Kidney glomerular epithelial cell (primary cell): ENCODE results near the gene CLTRN.
"Not testable (repeated sequence)": the region's sequence is repeated elsewhere in the genome, so short reads cannot be mapped to it uniquely, and the experiment has no call there.

Experiments used
- DNase-seq: peaks from one replicate; lab custom pipeline; 2025; lab: John Stamatoyannopoulos, UW

CLTRN gene

DNA sequence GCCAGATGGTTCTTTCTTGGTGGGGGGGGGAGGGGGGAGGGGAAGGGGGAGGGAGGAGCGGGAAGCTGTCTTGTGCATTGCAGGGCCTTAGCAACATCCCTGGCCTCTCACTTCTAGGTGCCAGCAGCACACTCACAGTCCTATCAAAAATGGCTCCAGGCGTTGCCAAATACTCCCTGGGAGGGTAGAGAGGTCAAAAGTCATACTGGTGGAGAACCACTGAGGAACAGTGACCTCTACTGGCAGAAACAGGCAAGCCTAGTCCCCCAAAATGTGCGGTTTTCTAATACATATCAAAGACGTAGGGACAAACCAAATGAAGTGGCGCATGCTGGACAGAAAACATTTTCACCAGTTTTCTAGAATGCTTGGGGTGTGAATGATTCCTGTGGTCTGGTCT, 17.1 kb downstream of the CLTRN start:
- not testable (repeated sequence) for DNase-seq

DNA sequence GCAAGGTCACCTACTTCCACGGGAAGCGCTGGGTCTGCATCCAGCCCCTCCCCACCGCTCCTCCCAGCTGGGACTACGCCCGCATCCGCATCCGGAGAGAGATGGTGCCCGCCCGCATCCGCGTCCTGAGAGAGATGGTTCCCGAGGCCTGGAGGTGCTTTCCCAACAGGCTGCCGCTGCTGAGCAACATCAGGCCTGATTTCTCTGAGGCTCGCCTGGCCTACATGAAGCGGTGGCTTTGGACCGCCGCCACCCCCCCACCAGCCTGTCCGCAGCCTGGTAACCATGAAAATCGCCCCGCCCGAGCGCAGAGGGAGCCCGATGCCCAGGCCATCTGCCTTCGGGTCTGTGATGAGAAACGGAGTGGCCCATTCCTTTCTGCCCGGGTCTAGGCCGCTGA, 18.1 kb downstream of the CLTRN start:
- DNase-seq: no peak

DNA sequence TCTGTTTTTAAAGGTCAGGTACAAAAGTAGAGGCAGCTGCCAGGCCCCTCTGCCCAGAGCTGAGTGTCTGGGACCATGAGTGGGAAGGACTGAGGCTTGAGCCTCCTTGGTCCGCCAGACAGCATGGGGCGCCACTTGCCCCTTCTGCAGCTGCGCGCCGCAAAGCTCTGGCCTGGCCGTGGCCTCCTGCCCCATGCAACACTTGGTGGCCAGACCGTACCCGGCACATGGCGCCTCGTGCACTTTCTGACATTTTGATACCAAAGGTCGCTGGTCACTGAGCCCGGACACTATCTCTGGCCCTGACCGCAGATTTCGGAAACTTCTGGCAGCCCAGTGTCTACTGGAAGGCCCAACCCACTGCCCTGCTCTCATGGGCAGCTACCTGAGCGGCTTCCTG, 18.6 kb downstream of the CLTRN start:
- DNase-seq: no peak

DNA sequence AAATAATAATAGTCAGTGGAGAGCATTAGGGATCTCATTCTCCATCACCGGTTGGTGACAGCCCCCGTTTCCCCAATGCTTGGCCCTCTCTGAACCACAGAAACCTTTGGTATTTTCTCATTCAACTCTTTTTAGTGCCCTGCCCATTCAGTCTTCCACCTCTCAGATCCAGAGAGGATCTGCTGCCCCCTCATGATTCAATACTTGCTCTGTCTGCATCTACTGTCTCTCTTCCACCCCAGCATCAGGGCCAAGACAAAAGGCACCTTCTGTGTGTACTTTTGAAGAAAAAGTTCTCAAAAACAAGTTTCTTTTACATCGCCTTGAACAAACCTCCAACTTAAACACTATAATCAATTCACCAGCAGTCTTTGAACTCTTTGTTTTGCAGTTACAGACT, 19.3 kb downstream of the CLTRN start:
- no peak for DNase-seq

DNA sequence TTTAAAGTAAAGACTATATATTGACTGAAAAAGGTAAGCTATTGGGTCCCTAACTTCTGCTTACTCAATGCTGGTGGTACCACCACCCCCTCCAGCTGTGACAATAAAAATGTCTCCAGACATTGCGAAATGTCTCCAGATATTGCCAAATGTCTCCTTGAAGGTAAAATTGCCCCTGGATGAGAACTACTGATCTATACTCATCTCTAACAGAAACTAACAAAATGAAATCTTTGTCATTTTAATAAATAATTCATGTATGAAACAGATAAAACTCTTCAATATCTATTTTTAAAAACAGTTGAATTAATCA, 20.1 kb downstream of the CLTRN start:
- DNase-seq: no peak

DNA sequence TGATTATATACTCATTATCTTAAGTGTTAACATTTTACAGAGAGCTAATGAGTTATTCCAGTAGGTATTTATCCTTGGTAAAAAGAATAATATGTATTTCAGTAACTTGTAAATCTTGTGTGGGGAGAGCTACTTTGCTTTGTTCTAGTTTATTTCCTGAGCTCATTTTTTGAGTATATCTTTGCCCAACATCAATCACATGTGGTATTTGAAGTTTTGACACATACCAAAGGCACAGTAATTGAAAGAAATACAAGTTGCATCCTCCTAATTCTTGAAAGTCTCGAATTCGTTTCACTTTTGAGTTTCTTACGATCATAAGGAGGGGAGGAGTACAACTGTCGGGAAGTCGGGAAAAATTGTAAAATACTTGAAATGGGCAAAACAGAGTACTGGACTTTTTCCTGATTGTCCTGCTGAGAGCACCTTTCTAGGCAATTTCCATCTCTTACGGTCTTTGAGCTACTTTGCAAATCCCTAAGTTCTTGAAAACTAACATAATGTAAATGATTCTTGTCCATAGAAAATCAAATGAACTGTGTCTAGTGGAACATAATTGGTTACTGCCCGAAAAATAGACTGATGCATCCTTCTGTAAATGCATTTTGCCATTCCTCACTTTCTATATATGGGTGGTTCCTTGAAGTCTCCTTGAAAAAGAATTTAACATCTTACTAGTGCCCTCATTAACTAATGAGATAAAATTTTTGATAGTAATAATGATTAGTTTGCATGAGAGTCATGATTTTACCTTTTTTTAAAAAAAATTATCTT, 20.6 kb downstream of the CLTRN start:
- DNase-seq: no peak

DNA sequence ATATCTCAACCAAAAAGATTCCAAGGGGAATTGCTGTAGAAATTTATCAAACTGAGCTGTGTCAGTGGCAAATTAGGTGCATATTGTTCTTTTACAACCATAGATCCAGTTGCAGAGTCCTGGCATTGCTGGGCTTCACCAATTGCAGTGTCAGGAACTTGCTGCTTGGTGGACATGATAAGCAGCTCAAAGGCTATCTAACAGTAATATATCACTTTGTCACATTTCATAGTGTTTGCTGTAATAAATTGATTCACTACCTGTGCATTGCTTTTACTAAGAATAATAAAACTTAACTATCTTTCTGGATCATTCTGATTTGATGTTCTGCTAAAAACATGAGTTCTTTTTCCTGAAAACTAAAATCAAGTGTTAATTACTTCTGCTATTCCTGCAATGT, 33.0 kb downstream of the CLTRN start:
- no peak for DNase-seq

DNA sequence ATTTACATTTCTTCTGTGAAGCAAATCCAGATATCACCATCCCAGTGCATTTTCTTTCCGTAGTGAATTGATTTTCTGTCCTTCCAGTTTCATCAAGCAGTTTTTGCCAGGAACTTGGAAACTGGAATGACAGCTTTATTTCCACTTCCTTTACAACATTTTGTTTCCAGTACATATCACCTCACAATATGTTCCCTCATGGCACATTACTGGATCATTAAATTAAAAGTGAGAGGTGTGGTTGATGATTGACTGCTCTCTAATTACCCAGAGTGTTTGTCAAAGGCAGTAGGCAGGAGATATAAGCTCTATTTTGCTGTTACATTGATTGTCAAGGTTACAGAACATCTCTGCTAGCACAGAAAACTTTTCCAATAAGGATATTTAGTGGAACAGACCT, 41.6 kb downstream of the CLTRN start:
- no peak for DNase-seq

DNA sequence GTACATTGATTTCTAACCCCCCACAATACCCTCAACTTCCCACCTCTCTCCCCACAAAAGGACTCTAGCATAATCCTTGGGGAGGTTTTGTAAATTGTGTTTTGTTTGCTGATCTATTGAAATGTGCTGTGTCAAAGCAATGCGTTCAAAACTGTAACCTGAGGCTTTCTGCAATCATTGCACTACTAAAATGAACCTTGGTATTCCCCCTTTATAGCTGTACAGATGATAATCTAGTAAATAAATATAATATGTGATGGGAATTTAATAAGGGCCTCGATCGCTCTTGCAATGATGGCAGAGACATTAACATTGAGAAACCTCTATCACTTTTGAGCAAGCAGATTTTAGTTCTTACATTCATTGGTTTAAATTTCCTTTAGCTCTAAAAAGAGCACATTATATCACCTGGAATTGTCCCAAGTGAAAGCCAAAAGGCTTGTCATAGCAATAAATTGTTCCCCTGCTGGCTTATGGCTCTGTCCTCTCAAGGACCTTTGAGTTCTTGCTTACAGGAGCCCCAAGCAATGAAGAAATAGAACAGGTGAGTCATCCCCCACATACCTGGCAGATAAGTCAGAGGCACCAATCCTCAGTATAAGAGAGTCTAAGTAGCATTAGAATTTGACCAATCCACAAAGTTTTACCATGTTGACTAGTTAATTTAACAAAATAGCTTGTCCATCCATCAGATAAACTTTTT, 45.4 kb downstream of the CLTRN start:
- DNase-seq: peak; percentile 34

DNA sequence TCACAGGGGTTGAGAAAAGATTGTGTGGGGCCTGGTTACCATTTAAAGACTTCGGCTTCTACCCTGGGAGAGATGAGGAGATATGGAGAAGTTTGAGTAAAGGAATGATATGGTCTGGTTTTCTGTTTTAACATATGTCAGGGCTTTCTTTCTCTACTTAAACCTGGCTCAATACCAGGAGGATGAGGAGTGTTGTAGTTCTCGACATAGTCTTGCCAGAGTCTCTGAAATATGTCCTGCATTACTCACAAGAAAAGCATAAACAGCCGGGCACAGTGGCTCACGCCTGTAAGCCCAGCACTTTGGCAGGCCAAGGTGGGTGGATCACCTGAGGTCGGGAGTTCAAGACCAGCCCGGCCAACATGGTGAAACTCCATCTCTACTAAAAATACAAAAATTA, 47.5 kb downstream of the CLTRN start:
- DNase-seq: no peak

DNA sequence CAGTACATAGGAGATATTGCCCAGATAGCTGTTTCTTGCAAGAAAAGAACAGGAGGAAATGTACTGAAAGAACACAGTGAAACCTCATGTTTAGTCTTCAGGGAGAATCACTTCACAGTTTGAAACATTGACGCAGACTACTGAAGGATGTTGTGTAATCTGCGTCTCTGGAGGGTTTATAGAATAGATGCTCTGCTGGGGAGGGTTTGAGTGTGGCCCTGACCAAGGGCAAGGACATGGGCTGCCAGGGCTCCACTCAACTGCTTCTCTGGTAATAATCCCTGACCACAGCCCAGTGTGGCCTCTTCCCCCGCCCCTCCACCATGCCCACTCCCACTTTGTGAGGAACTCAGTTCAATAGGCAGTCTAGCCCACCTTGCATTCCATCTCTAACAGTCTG, 48.1 kb downstream of the CLTRN start:
- DNase-seq: no peak

DNA sequence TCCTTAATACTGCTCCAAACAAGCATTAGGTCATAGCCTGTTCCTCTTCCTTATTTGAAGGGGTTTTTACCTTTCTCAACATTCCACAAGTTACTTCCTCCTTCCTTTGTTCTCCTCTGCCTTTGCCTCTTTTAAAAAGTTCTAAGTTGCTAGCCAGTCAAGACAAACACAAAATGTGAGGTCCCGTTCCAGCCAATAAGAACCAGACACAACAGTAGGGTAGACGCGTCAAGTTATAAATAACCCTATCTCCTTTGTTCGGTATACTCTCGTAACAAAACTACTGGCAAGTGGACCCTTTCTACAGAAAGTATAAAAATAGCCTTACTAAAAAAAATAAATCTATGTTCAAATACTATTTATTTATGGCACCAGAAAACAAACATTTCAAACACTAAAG, 57.5 kb downstream of the CLTRN start:
- DNase-seq: no peak

DNA sequence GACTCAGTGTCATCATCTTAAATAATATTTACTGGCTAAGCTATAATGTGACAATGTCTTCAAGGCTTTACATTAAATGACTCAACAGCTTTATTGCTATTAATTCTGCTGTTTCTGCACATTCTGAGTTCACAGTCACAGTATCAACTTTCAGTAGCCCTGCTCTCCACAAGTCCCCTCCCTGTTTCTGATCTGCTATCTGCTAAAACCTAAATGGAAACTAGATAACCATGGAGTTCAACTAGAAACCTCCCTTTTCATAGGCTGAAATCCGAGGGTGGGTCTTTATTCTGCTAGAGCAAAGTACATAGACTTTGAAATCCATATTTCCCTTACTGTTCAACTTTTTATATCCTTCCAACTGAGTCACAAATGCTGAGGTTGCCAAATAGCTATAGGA, 58.5 kb downstream of the CLTRN start:
- no peak for DNase-seq

DNA sequence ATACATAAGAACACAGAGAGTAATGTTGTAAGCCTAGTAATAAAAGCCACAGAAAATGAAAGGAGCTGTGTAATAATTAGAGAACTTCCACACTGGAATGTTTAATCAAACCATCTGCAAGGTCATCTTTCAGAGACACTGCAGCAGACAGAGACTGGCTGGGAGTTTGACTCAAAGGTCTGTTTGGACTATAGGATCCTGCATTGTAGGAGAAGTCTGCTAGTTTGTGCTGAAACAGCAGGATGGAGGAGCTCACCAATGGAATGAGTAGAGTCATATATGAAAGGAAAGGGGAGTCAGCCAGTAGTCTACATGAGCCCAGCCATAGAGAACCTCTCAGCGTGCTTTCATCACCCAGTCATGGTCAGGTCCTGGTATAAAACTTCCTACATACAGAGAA, 59.4 kb downstream of the CLTRN start:
- DNase-seq: no peak

DNA sequence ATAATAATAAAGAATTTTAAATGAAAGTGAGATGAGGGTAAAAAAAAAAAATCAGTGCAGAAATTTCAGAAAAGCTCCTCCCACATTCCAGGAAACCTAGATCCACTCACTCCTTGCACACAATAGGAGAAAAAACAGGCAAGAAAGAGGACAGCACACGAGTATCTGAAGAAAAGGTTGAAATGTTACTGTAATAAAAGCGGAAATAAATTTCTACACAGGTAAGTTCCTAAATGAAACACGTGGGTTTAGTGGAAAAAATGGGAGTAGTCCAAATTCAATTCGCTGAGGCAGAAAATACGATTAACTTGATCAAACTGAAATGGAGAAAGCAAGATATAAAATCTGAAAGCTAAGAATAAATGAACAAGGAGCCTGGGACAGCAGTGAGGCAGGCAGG, 61.8 kb downstream of the CLTRN start:
- no peak for DNase-seq

DNA sequence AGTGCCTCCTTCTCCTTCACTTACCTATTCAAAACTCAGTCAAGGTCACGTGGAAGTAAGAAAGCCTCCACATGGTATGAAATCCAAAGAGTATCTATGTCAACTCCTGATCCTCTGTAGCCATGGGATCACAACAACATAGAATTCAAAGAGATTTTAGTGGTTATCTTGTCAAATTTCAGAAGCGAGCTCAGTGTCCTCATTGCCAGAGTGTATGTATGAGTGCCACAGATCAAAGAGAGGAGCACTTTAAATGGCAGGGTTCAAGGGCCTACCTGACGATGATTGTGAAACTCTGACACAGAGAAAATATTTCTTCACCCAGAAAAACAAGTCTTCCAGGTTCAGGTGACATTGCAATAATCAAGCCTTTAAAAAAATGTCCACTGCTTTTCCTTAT, 62.7 kb downstream of the CLTRN start:
- DNase-seq: no peak

DNA sequence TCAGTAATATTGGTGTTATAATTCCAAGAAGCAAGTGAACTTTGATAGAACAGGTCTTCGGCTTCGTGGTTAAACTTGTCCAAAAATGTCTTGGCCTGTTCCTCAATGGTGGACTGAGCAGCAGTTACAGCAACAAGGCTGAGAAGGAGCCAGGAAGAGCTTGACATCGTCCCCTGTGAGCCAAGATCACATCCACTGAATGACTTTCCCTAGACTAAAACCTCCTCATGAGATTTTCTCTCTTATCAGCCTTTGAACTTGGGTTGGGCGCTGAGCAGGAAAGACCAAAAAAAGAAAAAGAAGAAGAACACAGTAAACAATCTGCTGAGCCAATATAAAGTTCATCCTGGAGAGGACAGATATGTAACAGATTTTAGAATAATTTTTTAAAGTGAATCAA, 63.9 kb downstream of the CLTRN start, which contains the start of gene ACE2:
ACE2 (minus strand) TSS at position 216 of the 400 bp plus-strand sequence; CDS start at position 167, 49 bp downstream.
- DNase-seq: no peak

DNA sequence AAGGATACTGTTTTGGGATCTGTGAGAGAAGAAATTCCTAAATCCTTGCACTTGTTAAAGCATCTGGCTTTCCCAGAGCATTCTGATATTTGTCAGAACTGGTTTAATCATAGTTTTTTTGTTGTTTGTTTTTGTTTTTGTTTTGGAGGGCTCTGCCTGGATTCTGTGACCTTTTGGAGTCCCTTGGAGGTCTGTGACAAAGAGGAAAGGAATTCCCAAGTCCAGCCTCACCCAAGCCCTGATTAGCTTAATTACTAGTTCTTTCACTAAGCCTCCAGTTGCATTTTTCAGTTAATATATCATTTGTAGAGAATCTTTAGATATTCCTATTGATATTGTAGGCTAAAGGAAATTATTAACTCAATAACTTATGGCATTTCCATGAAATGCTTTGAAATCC, 64.6 kb downstream of the CLTRN start:
- DNase-seq: no peak

DNA sequence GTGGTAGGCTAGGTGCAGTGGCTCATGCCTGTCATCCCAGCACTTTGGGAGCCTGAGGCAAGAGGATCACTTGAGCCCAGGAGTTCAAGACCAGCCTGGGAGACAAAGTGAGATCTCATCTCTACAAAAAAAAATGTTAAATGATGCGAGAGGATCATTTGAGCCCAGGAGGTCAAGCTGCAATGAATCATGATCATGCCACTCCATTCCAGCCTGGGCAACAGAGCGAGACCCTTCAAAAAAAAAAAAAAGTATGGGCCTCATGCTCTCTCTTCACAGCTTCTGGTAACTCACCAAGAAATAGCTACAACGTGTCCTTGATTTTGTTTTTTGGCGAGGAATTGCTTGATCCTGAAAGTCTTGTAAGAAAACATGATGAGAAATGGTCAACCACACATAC, 65.1 kb downstream of the CLTRN start:
- DNase-seq: no peak

DNA sequence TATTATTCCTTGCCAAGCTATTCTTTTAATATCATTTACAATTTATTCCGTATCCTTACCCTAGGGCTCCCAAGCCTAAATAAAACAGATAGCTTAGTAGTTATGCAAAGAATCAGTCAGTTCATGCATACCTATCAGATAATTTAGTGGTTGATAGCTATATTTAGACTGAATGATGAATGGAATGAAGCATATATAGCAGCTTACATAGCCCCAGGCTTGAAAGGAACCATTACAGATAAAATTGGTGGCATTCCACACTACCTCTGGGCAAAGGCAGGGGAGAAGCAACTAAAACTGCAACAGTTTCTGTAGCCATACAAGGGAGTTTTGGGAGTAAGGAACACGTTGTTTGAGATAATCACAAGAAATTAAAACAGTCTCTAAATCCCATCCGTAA, 66.6 kb downstream of the CLTRN start:
- DNase-seq: no peak

DNA sequence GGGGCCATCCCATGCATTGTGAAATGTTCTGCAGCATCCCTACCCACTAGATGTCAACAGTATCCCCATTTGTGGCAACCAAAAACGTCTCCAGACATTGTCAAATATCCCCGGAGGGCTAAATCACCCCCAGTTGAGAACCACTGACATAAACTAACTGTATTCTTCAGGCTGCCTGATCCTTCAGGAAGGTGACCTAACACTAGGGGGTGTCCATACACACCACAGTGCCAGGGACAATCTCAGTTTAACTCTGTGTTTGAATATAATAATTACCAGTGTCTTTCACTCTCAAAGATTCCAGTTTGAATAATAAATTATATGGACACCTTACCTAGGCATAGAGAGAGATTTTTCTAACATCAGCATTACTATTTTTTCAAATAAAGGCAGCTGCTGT, 70.2 kb downstream of the CLTRN start:
- DNase-seq: no peak

DNA sequence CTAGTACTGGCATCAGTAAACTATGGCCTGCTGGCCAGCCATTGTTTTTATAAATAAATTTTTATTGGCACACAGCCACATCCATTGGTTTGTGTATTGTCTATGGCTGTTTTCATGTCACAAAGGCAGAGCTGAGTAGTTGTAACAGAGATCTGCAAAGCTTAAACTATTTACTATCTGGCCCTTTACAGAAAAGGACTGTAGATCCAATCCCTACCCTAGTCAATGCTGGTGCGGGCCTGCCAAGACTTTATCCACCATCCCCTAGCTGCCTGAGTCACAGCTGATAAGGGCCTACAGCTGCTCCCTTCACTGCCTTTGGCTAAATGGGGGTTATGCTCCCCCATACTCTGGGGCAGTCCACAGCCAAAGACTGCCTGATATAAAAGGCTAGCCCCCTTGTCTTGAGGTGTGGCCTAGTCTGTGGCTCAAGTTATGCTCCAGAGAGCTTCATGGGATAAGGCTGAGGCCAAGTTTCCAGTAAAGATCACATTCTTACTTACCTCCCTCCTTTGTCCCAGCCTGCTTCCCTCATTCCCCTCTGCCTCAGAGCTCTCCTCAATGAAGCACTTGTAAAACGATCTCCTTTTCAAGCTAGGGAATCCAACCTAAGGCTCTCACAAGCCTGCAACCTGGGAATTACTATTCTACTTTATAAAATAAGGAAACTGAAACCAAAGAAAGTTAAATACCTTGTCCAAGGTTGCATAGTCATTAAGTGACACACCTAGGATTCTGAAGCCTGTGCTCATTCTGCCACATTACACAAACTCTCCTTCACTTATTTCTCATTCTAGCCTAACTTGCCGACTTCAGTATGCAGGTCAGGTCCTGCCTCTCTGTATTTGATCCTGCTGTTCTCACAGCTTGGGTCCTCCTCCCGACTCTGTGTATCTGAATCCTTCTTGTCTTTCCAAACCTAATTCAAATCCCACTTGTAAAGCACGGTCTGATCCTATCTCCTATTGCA, 84.5 kb downstream of the CLTRN start:
- DNase-seq: no peak
